GM23248 (cell line): ENCODE data around the gene TSSK1B.

Source experiments
- EZH2 ChIP-seq: fragments of 200-600 bp; sonication (generic); IDR thresholded peaks from 2 replicates; pipeline ENCODE4 v1.6.1; 2018; ENCODE audit warnings: antibody characterized with exemption, mild to moderate bottlenecking; ENCODE audit not compliant: insufficient read depth, poor library complexity, severe bottlenecking
- EZH2phosphoT487 ChIP-seq: fragments of 200-600 bp; sonication (generic); IDR thresholded peaks from 2 replicates; pipeline ENCODE4 v1.6.1; 2018; ENCODE audit warnings: antibody characterized with exemption, moderate library complexity, mild to moderate bottlenecking, low read depth; ENCODE audit not compliant: insufficient read depth

DNA sequence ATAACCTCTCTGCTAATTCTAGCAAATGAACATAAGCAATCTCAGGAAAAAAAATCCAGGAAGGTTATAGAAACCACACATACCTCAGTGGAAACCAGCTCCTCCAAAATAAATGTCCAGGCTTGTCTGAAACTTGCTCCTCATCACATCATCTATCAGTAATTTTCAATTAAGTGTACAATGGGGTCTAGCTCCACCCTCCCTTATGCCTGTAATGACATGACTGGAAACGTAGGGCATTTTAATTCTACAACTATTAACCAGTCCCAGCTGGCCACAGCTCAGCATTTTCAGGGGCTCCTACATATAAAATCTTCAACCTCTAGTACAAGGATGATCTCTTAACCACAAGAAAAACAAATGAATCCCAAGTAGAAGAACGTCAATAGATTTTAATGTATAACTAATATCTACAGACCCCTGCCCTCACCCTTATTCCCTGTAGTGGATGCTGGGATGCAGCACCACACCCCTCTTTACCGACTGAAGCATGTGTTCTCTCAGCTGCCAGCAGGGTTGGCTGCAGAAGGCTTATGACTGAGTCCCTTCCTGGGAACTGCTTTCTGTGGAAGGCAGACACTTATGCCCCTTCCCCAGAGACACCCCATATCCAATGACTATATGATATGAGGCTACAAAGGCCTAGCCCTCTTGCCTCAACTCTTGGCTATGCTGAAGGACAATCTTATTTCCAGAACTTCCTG lies 6.8 kb downstream of the TSSK1B start:
- no peak for TF ChIP-seq EZH2
- TF ChIP-seq EZH2phosphoT487, result no peak
